OCI-LY3 (cell line): Measurements from ENCODE around the gene SH2B2.

Source experiments
- H2AFZ ChIP-seq: fragments of 200-600, 300-600 bp; shearing (Covaris generic); 2 replicates; pipeline ENCODE4 v1.6.0; 2014; ENCODE audit warnings: antibody characterized with exemption, low read depth, low read length
- H3K27ac ChIP-seq: fragments of 200-600, 300-600 bp; sonication (generic); 2 replicates; pipeline ENCODE4 v1.5.1; 2014; ENCODE audit warnings: mild to moderate bottlenecking, low read length, moderate library complexity, mixed read lengths
- H3K27me3 ChIP-seq: fragments of 200-600, 300-600 bp; sonication (generic); 2 replicates; pipeline ENCODE4 v1.6.1; 2014; ENCODE audit warnings: low read depth, low read length, mixed read lengths
- H3K36me3 ChIP-seq: fragments of 200-600, 300-600 bp; sonication (generic); replicated peaks from 2 replicates; pipeline ENCODE3; 2014; ENCODE audit warnings: low read depth, low read length, mixed read lengths
- H3K4me1 ChIP-seq: fragments of 300-600, 200-600 bp; sonication (generic); 2 replicates; pipeline ENCODE4 v1.6.1; 2014; ENCODE audit warnings: low read length, mixed read lengths
- H3K4me2 ChIP-seq: fragments of 200-600, 300-600 bp; sonication (generic); 2 replicates; pipeline ENCODE4 v1.6.1; 2014; ENCODE audit warnings: low read length, mixed read lengths
- H3K4me3 ChIP-seq: fragments of 300-600, 200-600 bp; sonication (generic); 2 replicates; pipeline ENCODE4 v1.5.1; 2014; ENCODE audit warnings: antibody characterized with exemption, mild to moderate bottlenecking, low read length, moderate library complexity
- H3K79me2 ChIP-seq: fragments of 300-600, 200-600 bp; shearing (Covaris generic); 2 replicates; pipeline ENCODE4 v1.6.1; 2014; ENCODE audit warnings: mild to moderate bottlenecking, low read length, mixed read lengths
- H3K9ac ChIP-seq: fragments of 300-600, 200-600 bp; shearing (Covaris generic); 2 replicates; pipeline ENCODE4 v1.6.0; 2014; ENCODE audit warnings: mild to moderate bottlenecking, low read length, moderate library complexity
- H3K9me3 ChIP-seq: fragments of 200-600, 300-600 bp; shearing (Covaris generic); 2 replicates; pipeline ENCODE4 v1.6.1; 2014; ENCODE audit warnings: low read length, mixed read lengths; ENCODE audit not compliant: insufficient read depth
- H4K20me1 ChIP-seq: fragments of 200-600, 300-600 bp; sonication (generic); 2 replicates; pipeline ENCODE4 v1.6.1; 2016; ENCODE audit warnings: low read length, mixed read lengths; ENCODE audit not compliant: insufficient read depth
- CTCF ChIP-seq: fragments of 200-600, 300-600 bp; sonication (generic); IDR thresholded peaks from 2 replicates; pipeline ENCODE4 v1.5.1; 2014; ENCODE audit warnings: antibody characterized with exemption, low read length, low read depth
- EZH2phosphoT487 ChIP-seq: fragments of 200-600 bp; shearing (Covaris generic); IDR thresholded peaks from 2 replicates; pipeline ENCODE4 v1.6.1; 2018; ENCODE audit warnings: antibody characterized with exemption, mixed run types, low read depth

SH2B2 gene

GRCh38 chr7:102286237-102287110 lies at the start of gene SH2B2:
TSS of gene SH2B2 (plus strand) at chr7:102286868. CDS start at chr7:102300551, 13,683 bp downstream.
- Histone ChIP-seq H3K4me3 (peak within 1 kb of the TSS; percentile 99), H3K27me3 (peaks cover 22% of the 10 kb centered on the region), H3K4me2 (peak within 1 kb of the TSS; percentile 93), H3K27ac (peak within 1 kb of the TSS; percentile 32), H3K4me1 (peaks cover 59% of the 10 kb centered on the region), H2AFZ (peak within 1 kb of the TSS; percentile 61), H4K20me1 (peaks cover 32% of the 10 kb centered on the region), H3K9ac (peak within 1 kb of the TSS; percentile 79), H3K79me2 (no peaks in the 10 kb centered on the region; the same call in 1 of the 2 replicates), H3K9me3 (no peaks in the 10 kb centered on the region), H3K36me3 (no peaks in the 10 kb centered on the region)
- TF ChIP-seq CTCF (no peak), EZH2phosphoT487 (no peak)

GRCh38 chr7:102239206-102239820 lies 47.4 kb upstream of the SH2B2 start:
- Histone ChIP-seq H3K27ac (no peak overlapping the region), H2AFZ (no peak overlapping the region), H3K27me3 (no peaks in the 10 kb centered on the region), H3K4me1 (peaks cover 2% of the 10 kb centered on the region; the same call in 1 of the 2 replicates), H4K20me1 (no peaks in the 10 kb centered on the region), H3K79me2 (no peaks in the 10 kb centered on the region), H3K9me3 (no peaks in the 10 kb centered on the region), H3K36me3 (peaks cover 8% of the 10 kb centered on the region), H3K4me3 (no peak overlapping the region), H3K4me2 (no peak overlapping the region), H3K9ac (no peak overlapping the region)
- TF ChIP-seq EZH2phosphoT487, result no peak
- TF ChIP-seq CTCF, result no peak

- Histone ChIP-seq H3K27me3 (no peaks in the 10 kb centered on the region), H3K9ac (no peak overlapping the region), H3K27ac (no peak overlapping the region), H4K20me1 (no peaks in the 10 kb centered on the region), H3K4me1 (peaks cover 2% of the 10 kb centered on the region; the same call in 1 of the 2 replicates), H2AFZ (no peak overlapping the region), H3K4me3 (no peak overlapping the region), H3K4me2 (no peak overlapping the region), H3K79me2 (no peaks in the 10 kb centered on the region), H3K9me3 (no peaks in the 10 kb centered on the region), H3K36me3 (peaks cover 3% of the 10 kb centered on the region)
- TF ChIP-seq CTCF, result no peak
- no peak for TF ChIP-seq EZH2phosphoT487
Measured at GRCh38 chr7:102241431-102241830, 45.2 kb upstream of the SH2B2 start.

- H3K79me2 ChIP-seq, result no peaks in the 10 kb centered on the region
- no peak overlapping the region for H3K4me2 ChIP-seq
- H3K27me3 ChIP-seq, result no peaks in the 10 kb centered on the region
- H3K9ac ChIP-seq, result no peak overlapping the region
- H3K27ac ChIP-seq, result no peak overlapping the region
- H3K4me3 ChIP-seq, result no peak overlapping the region
- no peaks in the 10 kb centered on the region for H3K4me1 ChIP-seq
- no peaks in the 10 kb centered on the region for H3K9me3 ChIP-seq
- H3K36me3 ChIP-seq, result peaks cover 8% of the 10 kb centered on the region
- no peaks in the 10 kb centered on the region for H4K20me1 ChIP-seq
- TF ChIP-seq CTCF (no peak), EZH2phosphoT487 (no peak)
- no peak overlapping the region for H2AFZ ChIP-seq
Measured at GRCh38 chr7:102244601-102245000, 42.1 kb upstream of the SH2B2 start.
